Stimulated activated CD4-positive, alpha-beta T cell treated with anti-CD3 and anti-CD28 coated beads, Interleukin-12 subunit alpha, Interleukin-12 subunit beta, amount 100 ng/mL, for 4 hours (primary cell): ENCODE data around the gene LAMTOR4.

Source experiments
- DNase-seq: peaks from one replicate; pipeline ENCODE4 v3.0.0-alpha.2; 2020

Gene LAMTOR4

GRCh38 chr7:100154651-100155491 is 6.2 kb downstream of the LAMTOR4 start:
- DNase-seq: no peak

- DNase-seq: no peak
These were observed 7.0 kb downstream of the LAMTOR4 start for GRCh38 chr7:100155553-100156317.

GRCh38 chr7:100156331-100157068 is 7.8 kb downstream of the LAMTOR4 start:
- DNase-seq: no peak

GRCh38 chr7:100157069-100157333 is 8.3 kb downstream of the LAMTOR4 start:
- DNase-seq: no peak

GRCh38 chr7:100157334-100158228 is 8.9 kb downstream of the LAMTOR4 start:
- no peak for DNase-seq

GRCh38 chr7:100158229-100159098 is 9.7 kb downstream of the LAMTOR4 start, which contains the start of gene TRAPPC14:
Gene TRAPPC14 (minus strand): TSS chr7:100158723. CDS start chr7:100158499, 224 bp downstream.
- DNase-seq: peak; percentile 93

GRCh38 chr7:100159099-100159623 is 10.4 kb downstream of the LAMTOR4 start:
- DNase-seq: no peak

GRCh38 chr7:100160067-100160466 is 11.3 kb downstream of the LAMTOR4 start:
- no peak for DNase-seq

GRCh38 chr7:100163006-100163531 is 14.4 kb downstream of the LAMTOR4 start:
- no peak for DNase-seq

GRCh38 chr7:100163871-100164270 is 15.2 kb downstream of the LAMTOR4 start:
- no peak for DNase-seq

- no peak for DNase-seq
These were observed 17.7 kb downstream of the LAMTOR4 start for GRCh38 chr7:100166317-100166940.

GRCh38 chr7:100166970-100167911 is 18.5 kb downstream of the LAMTOR4 start:
- no peak for DNase-seq

GRCh38 chr7:100167912-100168323 is 19.2 kb downstream of the LAMTOR4 start:
- no peak for DNase-seq

GRCh38 chr7:100169147-100169850 is 20.6 kb downstream of the LAMTOR4 start:
- no peak for DNase-seq

GRCh38 chr7:100170101-100170897 is 21.6 kb downstream of the LAMTOR4 start:
- no peak for DNase-seq

- no peak for DNase-seq
These were observed 22.5 kb downstream of the LAMTOR4 start for GRCh38 chr7:100171087-100171681.

- DNase-seq: no peak
These were observed 23.1 kb downstream of the LAMTOR4 start for GRCh38 chr7:100171840-100172239.
